ENCODE data around the gene FARS2.

Gene FARS2

DNA sequence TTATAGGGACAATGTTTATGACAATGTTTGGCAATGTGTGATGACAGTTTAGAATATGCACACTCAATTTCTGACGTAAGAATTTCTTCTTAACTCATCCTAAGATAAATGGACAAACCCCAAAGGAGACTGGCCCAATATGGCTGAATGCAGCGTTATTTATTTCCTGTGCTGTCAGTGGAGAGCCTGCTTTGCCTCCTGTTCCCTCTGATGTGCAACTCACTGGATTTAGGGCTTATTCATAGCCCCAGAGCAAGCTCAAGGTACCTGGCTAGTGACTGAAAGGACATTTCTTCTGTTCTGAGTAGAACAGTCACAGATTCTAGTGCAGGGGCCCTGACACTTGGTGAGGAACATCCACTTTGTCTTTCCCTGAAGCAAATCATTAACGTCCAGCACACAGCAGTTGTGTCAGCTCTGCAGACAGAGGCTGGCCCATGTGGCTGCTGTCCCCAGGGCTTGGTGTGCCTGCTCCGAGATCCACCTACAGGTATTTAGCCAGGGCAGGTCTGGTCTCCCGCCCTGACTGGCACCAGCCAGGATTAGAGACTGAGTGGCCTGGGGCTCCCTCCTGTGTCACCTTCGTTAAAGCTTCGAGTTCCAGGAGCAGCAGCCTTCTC is 64.8 kb downstream of the FARS2 start:
- DNase-seq (ENCODE audit: low spot score): no peak

DNA sequence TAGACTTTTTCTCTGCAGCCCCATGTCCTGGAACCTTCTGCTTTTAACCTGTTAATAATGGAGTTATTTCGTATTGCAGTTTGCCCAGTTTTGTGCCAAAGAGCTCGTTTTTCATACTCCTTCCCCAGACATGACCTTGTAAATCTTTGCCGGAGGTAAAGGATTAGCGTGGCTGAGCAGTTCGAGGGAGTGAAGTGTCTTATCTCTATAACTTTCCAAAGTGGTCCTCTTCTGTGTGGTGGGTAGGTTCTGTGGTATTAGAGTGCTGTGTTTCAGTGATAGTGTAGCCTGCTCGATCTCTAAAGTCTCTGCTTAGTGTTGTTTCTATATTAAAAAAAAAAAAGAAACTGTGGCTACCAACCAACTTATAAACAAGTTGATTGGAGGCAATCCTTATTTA is 67.5 kb downstream of the FARS2 start:
- no peak for DNase-seq (ENCODE audit: low spot score)

GRCh38 chr6:5331845-5332442 is 70.6 kb downstream of the FARS2 start:
- DNase-seq (ENCODE audit: low spot score): no peak

DNA sequence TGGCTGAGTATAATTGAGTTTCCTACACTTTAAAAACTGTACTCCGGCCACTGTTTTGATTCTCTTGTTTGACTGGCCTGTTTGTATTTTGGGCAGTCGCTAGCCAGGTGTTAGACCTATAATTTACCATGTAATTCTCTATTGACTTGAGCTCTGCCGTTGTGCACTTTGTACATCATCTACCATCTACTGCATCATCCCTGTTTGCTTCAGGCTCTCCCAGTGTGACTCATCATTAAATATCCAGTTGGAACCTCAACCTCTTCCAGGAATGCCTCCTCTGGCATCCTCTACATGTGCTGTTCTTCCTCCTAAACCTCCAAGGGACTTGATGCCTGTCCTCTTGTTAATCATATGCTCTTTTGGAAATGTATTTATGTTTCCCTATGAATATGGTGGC is 72.3 kb downstream of the FARS2 start:
- no peak for DNase-seq (ENCODE audit: low spot score)

- DNase-seq (ENCODE audit: low spot score): no peak
These were observed 73.0 kb downstream of the FARS2 start for GRCh38 chr6:5334341-5334740.

DNA sequence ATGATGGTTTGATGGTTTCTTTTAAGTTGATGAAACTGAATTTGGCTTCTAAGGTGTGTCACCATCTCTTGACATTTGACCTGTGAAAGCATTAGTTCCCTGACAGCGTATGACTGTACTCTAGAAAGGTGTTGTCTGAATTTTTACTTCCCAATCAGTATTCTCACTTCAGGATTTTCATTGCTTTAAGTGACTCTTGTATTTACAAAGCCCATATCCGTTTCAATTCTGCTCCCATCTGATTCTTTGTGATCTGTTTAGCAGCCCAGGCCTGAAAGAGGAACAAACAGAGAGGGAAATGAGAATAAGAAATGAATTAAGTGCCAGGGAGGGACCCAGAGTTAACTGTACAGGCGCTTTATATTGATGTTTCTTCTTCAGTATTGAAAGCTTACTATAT is 73.7 kb downstream of the FARS2 start:
- DNase-seq (ENCODE audit: low spot score): no peak

GRCh38 chr6:5337573-5337972 is 76.3 kb downstream of the FARS2 start:
- no peak for DNase-seq (ENCODE audit: low spot score)

- no peak for DNase-seq (ENCODE audit: low spot score)
These were observed 77.1 kb downstream of the FARS2 start for GRCh38 chr6:5338177-5338960.

DNA sequence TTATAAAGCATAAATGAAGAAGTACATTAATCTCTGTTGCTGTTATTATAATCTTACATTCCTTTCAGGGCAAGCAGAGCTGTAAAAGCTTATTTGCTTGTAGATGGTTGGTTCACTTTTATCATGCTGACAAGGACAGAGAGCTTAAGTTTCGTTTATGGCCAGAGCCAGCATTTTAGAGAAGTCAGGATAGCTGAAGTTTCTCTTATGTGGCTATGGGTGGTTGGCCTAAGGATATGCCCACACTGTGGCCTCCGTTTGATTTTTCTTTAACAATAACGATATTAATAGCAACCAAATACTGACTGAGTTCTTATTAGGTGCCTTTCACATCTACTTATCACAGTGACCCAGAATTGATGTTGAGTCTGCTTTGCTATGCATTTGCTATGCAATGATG is 78.5 kb downstream of the FARS2 start:
- no peak for DNase-seq (ENCODE audit: low spot score)

DNA sequence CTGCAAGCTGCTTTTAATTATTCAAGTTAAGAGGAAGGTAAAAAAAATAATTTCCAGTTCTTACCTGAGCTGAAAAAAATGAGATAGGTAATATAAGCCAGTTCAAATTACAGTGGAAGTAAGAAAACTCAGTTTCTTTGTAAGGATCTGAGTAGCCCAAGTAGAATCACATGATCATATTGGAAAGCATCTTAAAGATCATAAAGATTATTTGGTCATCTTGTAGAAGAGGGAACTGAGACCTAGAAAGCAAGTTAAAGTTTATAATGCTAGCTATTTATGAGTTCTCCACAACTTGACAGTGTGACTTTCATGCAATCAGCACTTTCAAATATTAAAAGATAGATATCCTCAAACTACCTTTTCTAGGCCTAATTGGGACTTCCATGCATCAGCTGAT is 80.5 kb downstream of the FARS2 start:
- DNase-seq (ENCODE audit: low spot score): no peak

DNA sequence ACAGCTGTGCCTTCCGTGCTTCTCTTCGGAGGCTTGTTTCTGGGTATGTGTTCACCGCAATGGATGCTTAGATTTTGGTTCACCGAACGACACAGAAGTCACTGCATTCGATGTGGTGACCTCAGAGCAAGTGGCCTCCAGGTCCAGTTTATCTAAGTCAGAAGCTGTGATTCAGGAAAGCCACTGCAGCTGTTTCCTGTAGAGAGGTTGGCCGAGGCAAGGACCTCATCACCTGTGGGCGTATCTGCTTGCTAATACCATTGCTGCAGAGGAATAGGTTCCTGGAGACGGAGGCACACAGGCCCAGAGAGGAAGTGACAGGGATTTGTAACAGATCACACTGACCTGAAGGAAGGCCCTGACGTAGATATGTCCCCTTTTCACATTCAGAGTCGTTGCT is 82.7 kb downstream of the FARS2 start:
- DNase-seq (ENCODE audit: low spot score): no peak

GRCh38 chr6:5345324-5345723 is 84.0 kb downstream of the FARS2 start:
- no peak for DNase-seq (ENCODE audit: low spot score)

DNA sequence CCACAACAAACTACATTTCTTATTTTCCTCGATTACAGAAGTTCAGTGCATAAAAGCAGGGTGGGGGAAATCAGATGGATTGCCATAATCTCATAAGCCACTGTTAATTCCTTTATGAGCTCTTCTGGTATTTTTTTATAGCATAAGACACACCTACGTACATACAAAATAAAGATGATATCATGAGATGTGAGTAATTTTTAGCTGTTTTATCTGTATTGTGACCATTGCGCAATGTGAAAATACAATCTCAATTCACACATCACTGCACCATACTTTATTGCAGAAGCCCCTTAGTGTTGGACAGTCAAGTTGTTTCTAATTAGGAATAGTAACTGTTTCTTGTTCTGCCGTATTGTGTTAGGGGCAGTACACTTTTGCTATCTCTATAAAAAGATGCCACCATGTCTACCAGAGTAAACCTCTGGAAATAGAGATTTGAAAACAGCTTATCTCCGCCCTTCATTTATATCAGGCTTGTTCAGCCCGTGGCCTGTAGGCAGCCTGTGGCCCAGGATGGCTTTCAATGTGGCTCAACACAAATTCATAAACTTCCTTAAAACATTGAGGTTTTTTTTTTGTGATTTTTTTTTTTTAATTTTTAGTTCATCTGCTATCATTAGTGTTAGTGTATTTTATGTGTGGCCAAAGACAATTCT is 90.4 kb downstream of the FARS2 start:
- DNase-seq (ENCODE audit: low spot score): no peak

GRCh38 chr6:5353971-5354370 is 92.7 kb downstream of the FARS2 start:
- DNase-seq (ENCODE audit: low spot score): no peak

- DNase-seq (ENCODE audit: low spot score): no peak
These were observed 96.2 kb downstream of the FARS2 start for GRCh38 chr6:5357486-5357885.

DNA sequence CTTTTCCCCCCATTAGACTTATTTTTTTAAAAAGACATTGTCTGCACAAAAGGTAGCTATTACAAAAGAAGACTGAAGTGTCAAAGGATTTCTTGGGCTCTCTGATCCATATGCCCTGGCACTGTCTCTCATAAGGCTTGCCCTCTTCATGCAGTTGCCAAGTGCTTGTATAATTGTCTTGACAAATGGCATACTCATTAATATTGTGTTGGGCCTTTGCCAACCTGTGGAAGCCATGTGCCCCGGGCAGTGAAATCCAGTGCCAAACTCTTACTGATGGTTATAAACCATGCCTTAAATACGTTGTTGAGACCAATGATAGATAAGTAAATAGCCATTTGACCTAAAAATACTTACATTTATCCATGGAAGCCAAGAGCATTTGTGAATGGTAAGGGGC is 98.1 kb downstream of the FARS2 start:
- no peak for DNase-seq (ENCODE audit: low spot score)

DNA sequence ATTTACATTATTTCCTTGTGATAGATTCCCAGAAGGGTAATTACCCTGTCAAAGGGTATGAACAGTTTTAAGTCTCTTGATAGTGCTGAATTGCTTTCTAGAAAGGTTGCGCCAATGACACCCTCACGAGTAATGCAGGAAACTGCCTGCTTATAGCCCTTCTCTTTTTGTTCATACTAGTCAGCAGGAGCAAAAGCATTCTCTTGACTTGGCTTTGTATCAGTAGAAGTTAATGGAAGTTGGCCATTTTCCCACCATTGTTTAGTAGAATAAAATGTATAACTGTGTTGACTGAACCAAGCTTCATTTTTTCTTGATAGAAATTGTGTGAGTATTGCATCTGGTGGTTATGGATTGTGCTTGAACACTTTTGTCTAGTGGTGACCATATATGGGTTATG is 100.1 kb downstream of the FARS2 start:
- DNase-seq (ENCODE audit: low spot score): no peak

DNA sequence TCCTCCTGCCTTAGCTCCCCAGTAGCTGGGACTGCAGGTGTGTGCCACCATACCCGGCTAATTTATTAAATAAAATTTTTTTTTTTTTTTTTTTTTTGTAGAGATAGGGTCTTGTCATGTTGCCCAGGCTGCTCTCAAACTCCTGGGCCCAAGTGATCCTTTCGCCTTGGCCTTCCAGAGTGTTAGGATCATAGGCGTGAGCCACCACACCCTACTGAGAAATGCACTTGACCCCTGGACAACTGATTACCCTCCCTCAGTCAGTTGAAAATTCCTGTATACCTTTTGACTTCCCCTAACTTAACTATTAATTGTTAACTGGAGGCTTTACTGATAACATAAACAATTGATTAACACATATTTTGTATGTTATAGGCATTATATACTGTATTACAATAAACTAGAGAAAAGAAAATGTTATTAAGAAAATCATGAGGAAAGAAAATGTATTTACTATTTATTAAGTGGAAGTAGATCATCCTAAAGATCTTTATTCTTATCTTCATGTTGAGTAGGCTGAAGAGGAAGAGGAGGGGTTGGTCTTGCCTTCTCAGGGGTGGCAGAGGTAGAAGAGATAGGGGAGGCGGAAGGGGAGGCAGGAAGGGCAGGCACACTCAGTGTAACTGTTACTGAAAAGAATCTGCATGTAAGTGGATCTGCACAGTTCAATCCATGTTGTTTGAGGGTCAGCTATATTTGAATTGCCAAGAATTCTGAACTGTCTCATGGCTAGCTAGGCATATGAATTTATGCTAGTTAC is 104.3 kb downstream of the FARS2 start:
- DNase-seq (ENCODE audit: low spot score): no peak

DNA sequence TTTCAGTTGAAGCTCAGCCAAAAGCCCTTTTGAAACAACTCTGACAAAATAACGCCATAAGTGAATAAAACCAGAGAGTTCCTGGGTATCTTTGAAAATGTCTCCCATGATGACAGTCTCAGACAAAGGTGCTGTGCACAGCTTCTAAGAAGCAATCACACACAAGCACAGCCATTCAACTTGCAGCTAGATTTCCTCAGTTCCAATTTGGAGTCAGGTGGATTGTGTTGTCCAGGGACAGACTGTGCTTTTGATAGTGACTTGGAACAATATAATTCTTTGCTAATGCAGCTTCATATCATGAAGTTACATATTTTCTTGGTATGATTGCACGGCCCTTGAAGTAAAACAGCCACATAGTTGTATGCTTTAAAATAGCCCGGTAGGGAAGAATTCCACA is 105.6 kb downstream of the FARS2 start:
- no peak for DNase-seq (ENCODE audit: low spot score)

GRCh38 chr6:5367510-5367909 is 106.2 kb downstream of the FARS2 start:
- no peak for DNase-seq (ENCODE audit: low spot score)

DNA sequence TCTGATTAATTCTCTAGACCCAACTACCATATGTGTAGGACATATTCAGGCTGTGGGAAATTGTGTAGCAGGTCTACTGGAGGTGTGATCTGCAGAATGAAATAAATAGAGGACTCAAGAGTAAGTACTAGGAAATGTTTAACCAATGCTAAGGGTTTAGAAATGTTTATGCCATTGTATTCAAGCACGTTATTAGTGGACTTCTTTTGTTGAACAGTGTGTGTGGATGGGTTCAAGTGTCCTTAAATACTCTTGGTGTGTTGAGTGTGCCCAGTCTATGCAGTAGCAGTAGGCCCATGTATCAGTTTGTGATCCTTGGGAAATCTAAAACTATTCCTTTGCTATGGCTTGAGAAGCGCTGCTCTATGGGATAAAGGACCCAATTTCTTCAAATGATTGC is 112.1 kb downstream of the FARS2 start:
- DNase-seq (ENCODE audit: low spot score): no peak

GRCh38 chr6:5378331-5378730 is 117.0 kb downstream of the FARS2 start:
- no peak for DNase-seq (ENCODE audit: low spot score)

Measured in hematopoietic multipotent progenitor cell treated with erythropoietin and hydrocortisone succinate and interleukin-3 and kit ligand, for 17 days (in vitro differentiated cells).